Measurements from ENCODE around the gene SLC26A11. TPM values are rescaled to one million over a fixed set of nuclear protein-coding genes. Genes with fewer than 3 reads are reported as not detected.

Gene SLC26A11
- polyA plus RNA-seq, 1 donor (not counting 4 experiments of a cell fraction or from before 2014, with no cell fraction given), result 2.2 TPM

DNA sequence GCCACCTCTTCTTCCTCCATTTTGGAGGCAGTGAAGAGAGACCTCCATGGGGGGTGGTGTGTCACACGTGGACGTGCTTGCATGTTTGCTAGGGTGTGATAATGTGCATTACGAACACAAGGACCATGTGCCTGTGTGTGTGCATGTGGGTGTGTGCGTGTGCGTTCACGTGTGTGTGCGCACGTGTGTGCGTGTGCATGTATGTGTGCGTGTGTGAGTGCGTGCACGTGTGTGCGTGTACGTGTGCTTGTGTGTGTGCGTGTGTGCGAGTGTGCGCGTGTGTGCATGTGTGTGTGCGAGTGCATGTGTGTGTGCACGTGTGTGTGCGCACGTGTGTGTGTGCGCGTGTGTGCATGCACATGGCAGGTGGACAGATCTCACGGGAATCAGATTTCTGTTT, 69.9 kb downstream of the SLC26A11 start:
- dilution Hi-C loops (cut with MboI; ENCODE audit: extremely low pct_ligation_motif_present, low sequenced_read_pairs), result no loop called here
- Histone ChIP-seq H3K27me3 (ENCODE audit: control insufficient read depth, extremely low read depth, insufficient read depth, low read length) (no peaks in the 10 kb centered on the region), H3K9ac (ENCODE audit: control insufficient read depth, extremely low read depth, insufficient read depth, low read length) (no peak overlapping the region), H4K20me1 (ENCODE audit: control insufficient read depth, extremely low read depth, insufficient read depth, low read length) (no peaks in the 10 kb centered on the region), H3K4me1 (ENCODE audit: control insufficient read depth, extremely low read depth, insufficient read depth, low read length) (no peaks in the 10 kb centered on the region), H2AFZ (ENCODE audit: control insufficient read depth, low read length) (no peak overlapping the region), H3K4me2 (ENCODE audit: control insufficient read depth, extremely low read depth, insufficient read depth, low read depth, low read length) (no peak overlapping the region), H3K36me3 (ENCODE audit: control insufficient read depth in 2 of 2, extremely low read depth in 1 of 2, insufficient read depth in 2 of 2, low read length in 2 of 2) (peaks cover 17 to 34% of the 10 kb centered on the region in 2 experiments), H3K9me1 (ENCODE audit: control insufficient read depth, extremely low read depth, insufficient read depth, low read length) (no peaks in the 10 kb centered on the region), H3K79me2 (ENCODE audit: control insufficient read depth, insufficient read depth, low read length) (no peaks in the 10 kb centered on the region), H3K27ac (ENCODE audit: control insufficient read depth, insufficient read depth, low read length) (no peak overlapping the region), H3K9me3 (ENCODE audit: control insufficient read depth, low read depth, low read length) (no peaks in the 10 kb centered on the region), H3K4me3 (ENCODE audit: control insufficient read depth in 2 of 3, extremely low read depth in 1 of 3, insufficient read depth in 2 of 3, low read depth in 1 of 3, low read length in 3 of 3) (no peak overlapping the region)
- DNase-seq (ENCODE audit: low read depth, low spot score) (no peak), FAIRE-seq (no peak)
- TF ChIP-seq, protein P1, sequence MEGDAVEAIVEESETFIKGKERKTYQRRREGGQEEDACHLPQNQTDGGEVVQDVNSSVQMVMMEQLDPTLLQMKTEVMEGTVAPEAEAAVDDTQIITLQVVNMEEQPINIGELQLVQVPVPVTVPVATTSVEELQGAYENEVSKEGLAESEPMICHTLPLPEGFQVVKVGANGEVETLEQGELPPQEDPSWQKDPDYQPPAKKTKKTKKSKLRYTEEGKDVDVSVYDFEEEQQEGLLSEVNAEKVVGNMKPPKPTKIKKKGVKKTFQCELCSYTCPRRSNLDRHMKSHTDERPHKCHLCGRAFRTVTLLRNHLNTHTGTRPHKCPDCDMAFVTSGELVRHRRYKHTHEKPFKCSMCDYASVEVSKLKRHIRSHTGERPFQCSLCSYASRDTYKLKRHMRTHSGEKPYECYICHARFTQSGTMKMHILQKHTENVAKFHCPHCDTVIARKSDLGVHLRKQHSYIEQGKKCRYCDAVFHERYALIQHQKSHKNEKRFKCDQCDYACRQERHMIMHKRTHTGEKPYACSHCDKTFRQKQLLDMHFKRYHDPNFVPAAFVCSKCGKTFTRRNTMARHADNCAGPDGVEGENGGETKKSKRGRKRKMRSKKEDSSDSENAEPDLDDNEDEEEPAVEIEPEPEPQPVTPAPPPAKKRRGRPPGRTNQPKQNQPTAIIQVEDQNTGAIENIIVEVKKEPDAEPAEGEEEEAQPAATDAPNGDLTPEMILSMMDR (optimal IDR thresholded peaks at IDR 0.05 in 1 of 3, IDR thresholded peaks at IDR 0.05 in 1 of 3, conservative IDR thresholded peaks at IDR 0.05 in 1 of 3; ENCODE audit: extremely low read depth in 1 of 3, insufficient read depth in 2 of 3, low read length in 3 of 3), result no peak
- no peak for TF ChIP-seq EZH2 (IDR thresholded peaks at IDR 0.05; ENCODE audit: low read length)

DNA sequence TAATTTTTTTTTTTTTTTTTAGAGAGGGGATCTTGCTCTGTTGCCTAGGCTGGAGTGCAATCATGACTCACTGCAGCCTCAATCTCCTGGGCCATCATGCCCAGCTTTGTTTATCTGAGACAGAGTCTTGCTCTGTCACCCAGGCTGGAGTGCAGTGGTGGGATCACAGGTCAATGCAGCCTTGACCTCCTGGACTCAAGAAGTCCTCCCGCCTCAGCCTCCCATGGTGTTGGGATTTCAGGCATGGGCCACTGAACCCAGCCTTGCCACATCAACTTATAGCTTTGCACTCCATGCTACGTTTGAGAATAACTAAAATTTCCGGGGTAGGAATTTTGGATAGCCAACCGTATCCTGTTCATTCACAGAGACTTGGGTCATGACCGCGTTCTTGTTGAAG, 71.0 kb downstream of the SLC26A11 start:
- no peaks in the 10 kb centered on the region for H3K27me3 ChIP-seq (ENCODE audit: control insufficient read depth, extremely low read depth, insufficient read depth, low read length)
- H3K4me3 ChIP-seq (ENCODE audit: control insufficient read depth in 2 of 3, extremely low read depth in 1 of 3, insufficient read depth in 2 of 3, low read depth in 1 of 3, low read length in 3 of 3), result no peak overlapping the region
- H3K4me2 ChIP-seq (ENCODE audit: control insufficient read depth, extremely low read depth, insufficient read depth, low read depth, low read length), result no peak overlapping the region
- H3K9ac ChIP-seq (ENCODE audit: control insufficient read depth, extremely low read depth, insufficient read depth, low read length), result no peak overlapping the region
- no peaks in the 10 kb centered on the region for H3K79me2 ChIP-seq (ENCODE audit: control insufficient read depth, insufficient read depth, low read length)
- H3K27ac ChIP-seq (ENCODE audit: control insufficient read depth, insufficient read depth, low read length), result no peak overlapping the region
- H3K36me3 ChIP-seq (ENCODE audit: control insufficient read depth in 2 of 2, extremely low read depth in 1 of 2, insufficient read depth in 2 of 2, low read length in 2 of 2), result peaks cover 21 to 40% of the 10 kb centered on the region in 2 experiments
- no peak for TF ChIP-seq EZH2 (IDR thresholded peaks at IDR 0.05; ENCODE audit: low read length)
- TF ChIP-seq, protein P1 (optimal IDR thresholded peaks at IDR 0.05 in 1 of 3, IDR thresholded peaks at IDR 0.05 in 1 of 3, conservative IDR thresholded peaks at IDR 0.05 in 1 of 3; ENCODE audit: extremely low read depth in 1 of 3, insufficient read depth in 2 of 3, low read length in 3 of 3), result no peak
- DNase-seq (ENCODE audit: low read depth, low spot score) (no peak), FAIRE-seq (no peak)
- no peaks in the 10 kb centered on the region for H3K9me1 ChIP-seq (ENCODE audit: control insufficient read depth, extremely low read depth, insufficient read depth, low read length)
- no peak overlapping the region for H2AFZ ChIP-seq (ENCODE audit: control insufficient read depth, low read length)
- H4K20me1 ChIP-seq (ENCODE audit: control insufficient read depth, extremely low read depth, insufficient read depth, low read length), result no peaks in the 10 kb centered on the region
- H3K4me1 ChIP-seq (ENCODE audit: control insufficient read depth, extremely low read depth, insufficient read depth, low read length), result no peaks in the 10 kb centered on the region
- dilution Hi-C loops (cut with MboI; ENCODE audit: extremely low pct_ligation_motif_present, low sequenced_read_pairs), result no loop called here
- H3K9me3 ChIP-seq (ENCODE audit: control insufficient read depth, low read depth, low read length), result no peaks in the 10 kb centered on the region
